Spleen (tissue), 7 donors: Measurements from ENCODE around the gene CCL18.

Source experiments
- POLR2A ChIP-seq, 3 donors: fragments of 450-650 bp; IDR thresholded peaks; one replicate each; pipeline ENCODE4 v1.5.1; 2017; ENCODE audit warnings: antibody characterized with exemption in 3 of 3, mild to moderate bottlenecking in 1 of 3
- TF ChIP-seq, protein P1 (sequence below), 11 experiments: fragments of 200-600 bp in 7 of 11; fragments of 450-650 bp in 4 of 11; sonication (generic) in 4 of 11; IDR thresholded peaks in 8 of 11; conservative IDR thresholded peaks in 3 of 11; 1 replicate in 7 of 11; 2 replicates in 4 of 11; pipeline versions ENCODE4 v1.4.0 to v1.8.0; 2016 to 2021; ENCODE audit warnings: antibody characterized with exemption in 11 of 11, inconsistent platforms in 4 of 11, mild to moderate bottlenecking in 1 of 11
- donor health status: DM: no; HTN: no; CAD: no; lungs with moderate emphysema.
- donor health status: DM: no; HTN: no; CAD: no.
- donor health status: DM: no; HTN: no; CAD: no.

DNA sequence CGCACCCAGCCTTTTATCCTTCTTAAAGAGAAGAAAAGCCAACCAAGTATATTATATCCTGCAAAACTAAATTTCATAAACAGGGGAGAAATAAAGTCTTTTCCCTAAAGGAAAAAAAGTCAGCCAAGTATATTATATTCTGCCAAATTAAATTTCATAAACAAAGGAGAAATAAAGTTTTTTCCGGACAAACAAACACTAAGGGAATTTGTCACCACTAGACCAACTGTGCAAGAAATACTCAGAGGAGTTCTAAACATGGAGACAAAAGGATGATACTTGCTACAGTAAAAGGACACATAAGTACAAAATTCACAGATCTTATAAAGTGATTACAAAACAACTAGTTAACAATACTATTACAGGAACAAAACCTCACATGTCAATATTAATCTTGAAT, 14.4 kb upstream of the CCL18 start:
- TF ChIP-seq POLR2A (IDR thresholded peaks at IDR 0.05) = no peak
- TF ChIP-seq, protein P1, sequence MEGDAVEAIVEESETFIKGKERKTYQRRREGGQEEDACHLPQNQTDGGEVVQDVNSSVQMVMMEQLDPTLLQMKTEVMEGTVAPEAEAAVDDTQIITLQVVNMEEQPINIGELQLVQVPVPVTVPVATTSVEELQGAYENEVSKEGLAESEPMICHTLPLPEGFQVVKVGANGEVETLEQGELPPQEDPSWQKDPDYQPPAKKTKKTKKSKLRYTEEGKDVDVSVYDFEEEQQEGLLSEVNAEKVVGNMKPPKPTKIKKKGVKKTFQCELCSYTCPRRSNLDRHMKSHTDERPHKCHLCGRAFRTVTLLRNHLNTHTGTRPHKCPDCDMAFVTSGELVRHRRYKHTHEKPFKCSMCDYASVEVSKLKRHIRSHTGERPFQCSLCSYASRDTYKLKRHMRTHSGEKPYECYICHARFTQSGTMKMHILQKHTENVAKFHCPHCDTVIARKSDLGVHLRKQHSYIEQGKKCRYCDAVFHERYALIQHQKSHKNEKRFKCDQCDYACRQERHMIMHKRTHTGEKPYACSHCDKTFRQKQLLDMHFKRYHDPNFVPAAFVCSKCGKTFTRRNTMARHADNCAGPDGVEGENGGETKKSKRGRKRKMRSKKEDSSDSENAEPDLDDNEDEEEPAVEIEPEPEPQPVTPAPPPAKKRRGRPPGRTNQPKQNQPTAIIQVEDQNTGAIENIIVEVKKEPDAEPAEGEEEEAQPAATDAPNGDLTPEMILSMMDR (IDR thresholded peaks at IDR 0.05 in 8 of 11, conservative IDR thresholded peaks at IDR 0.05 in 3 of 11) = no peak
